HG03108 (cell line): ENCODE results near the gene DVL2.
A peak's percentile ranks its signal among the peaks of the same experiment; 100 is the strongest.
"Not testable (repeated sequence)": the region's sequence is repeated elsewhere in the genome, so short reads cannot be mapped to it uniquely, and the experiment has no call there.

Experiments used
- ATAC-seq: cut with Tn5 transposase; IDR thresholded peaks from one replicate; pipeline ENCODE4 v1.9.1; 2021; ENCODE audit warnings: moderate library complexity; ENCODE audit not compliant: unreplicated experiment

The DVL2 gene

GRCh38 chr17:7256766-7257456, 22.6 kb upstream of the DVL2 start:
- no peak for ATAC-seq

- no peak for ATAC-seq
Measured at GRCh38 chr17:7254511-7254910, 20.2 kb upstream of the DVL2 start.

- no peak for ATAC-seq
Measured at GRCh38 chr17:7253082-7253481, 18.8 kb upstream of the DVL2 start.

- ATAC-seq: peak; percentile 41
Measured at GRCh38 chr17:7252176-7253043, 18.1 kb upstream of the DVL2 start, which contains the start of gene ELP5. TSS of gene ELP5 (plus strand) at chr17:7252215. CDS start at chr17:7252551, 336 bp downstream.

GRCh38 chr17:7251661-7252175, 17.4 kb upstream of the DVL2 start, which contains the start of gene CTDNEP1:
TSS of gene CTDNEP1 (minus strand) at chr17:7251734. CDS start at chr17:7251296, 438 bp downstream.
- peak; percentile 79 for ATAC-seq

- ATAC-seq: no peak
Measured at GRCh38 chr17:7250695-7251627, 16.6 kb upstream of the DVL2 start.

GRCh38 chr17:7249830-7250229, 15.5 kb upstream of the DVL2 start:
- ATAC-seq: no peak

- no peak for ATAC-seq
Measured at GRCh38 chr17:7249214-7249613, 14.9 kb upstream of the DVL2 start.

- ATAC-seq: no peak
Measured at GRCh38 chr17:7248796-7249195, 14.5 kb upstream of the DVL2 start.

GRCh38 chr17:7246779-7247178, 12.5 kb upstream of the DVL2 start:
- no peak for ATAC-seq

GRCh38 chr17:7243838-7244237, 9.5 kb upstream of the DVL2 start:
- not testable (repeated sequence) for ATAC-seq

GRCh38 chr17:7243453-7243729, 9.1 kb upstream of the DVL2 start:
- ATAC-seq: no peak

GRCh38 chr17:7242717-7243452, 8.6 kb upstream of the DVL2 start:
- peak; percentile 32 for ATAC-seq

- ATAC-seq: no peak
Measured at GRCh38 chr17:7241783-7242716, 7.7 kb upstream of the DVL2 start, which contains the start of gene GABARAP. TSS of gene GABARAP (minus strand) at chr17:7242449. CDS start at chr17:7242330, 119 bp downstream.

- no peak for ATAC-seq
Measured at GRCh38 chr17:7241090-7241733, 6.9 kb upstream of the DVL2 start.

GRCh38 chr17:7240375-7240774, 6.1 kb upstream of the DVL2 start:
- ATAC-seq: no peak

GRCh38 chr17:7239091-7240027, 5.0 kb upstream of the DVL2 start, which contains the start of gene PHF23:
TSS of gene PHF23 (minus strand) at chr17:7239457. CDS start at chr17:7239279, 178 bp downstream.
- peak; percentile 45 for ATAC-seq
